HG02642 (cell line): ENCODE measurements around the gene VMP1.
"Not testable (repeated sequence)": the region's sequence is repeated elsewhere in the genome, so short reads cannot be mapped to it uniquely, and the experiment has no call there.

ENCODE experiments used
- ATAC-seq: cut with Tn5 transposase; IDR thresholded peaks from one replicate; pipeline ENCODE4 v1.9.1; 2021; ENCODE audit warnings: mild to moderate bottlenecking; ENCODE audit not compliant: unreplicated experiment, poor library complexity

The VMP1 gene

GRCh38 chr17:59837308-59838051, 130.0 kb downstream of the VMP1 start:
- peak; percentile 84 for ATAC-seq

DNA sequence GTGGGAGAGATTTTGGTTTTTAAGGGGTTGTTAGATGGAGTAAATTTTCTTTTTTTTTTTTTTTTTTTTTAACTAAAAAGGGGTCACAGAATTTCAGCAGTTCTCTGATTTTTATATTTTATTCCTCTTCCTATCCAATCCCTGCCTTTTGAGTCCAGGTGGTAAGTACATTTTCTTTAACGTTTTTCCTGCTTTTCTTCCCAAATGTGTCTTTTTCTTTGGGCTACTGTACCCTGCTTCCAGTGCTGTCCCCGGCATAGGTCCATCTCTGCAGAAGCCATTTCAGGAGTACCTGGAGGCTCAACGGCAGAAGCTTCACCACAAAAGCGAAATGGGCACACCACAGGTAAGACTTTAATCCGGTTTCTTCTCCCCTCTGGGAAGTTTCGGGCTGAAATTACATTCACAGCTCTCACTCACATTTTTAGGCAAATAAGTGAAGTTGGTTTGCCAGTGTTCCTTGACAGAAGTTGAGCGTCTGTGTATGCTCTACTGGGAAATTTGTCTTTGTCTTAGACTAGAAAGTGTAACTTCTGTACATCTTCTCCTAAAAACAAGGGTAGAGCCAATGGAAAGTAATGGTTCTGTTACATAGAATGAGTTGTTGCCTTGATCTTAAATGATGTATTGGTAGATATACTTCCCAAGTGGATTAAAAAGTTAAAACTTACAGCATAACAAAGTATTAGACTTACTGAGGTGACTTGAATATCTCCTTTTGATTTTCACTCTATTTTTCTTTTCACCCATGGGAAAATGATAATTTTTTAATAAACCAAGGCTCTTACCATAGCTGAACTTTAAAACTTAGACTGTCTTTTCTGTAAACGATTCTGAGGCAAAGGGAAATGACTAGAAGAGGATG, 130.8 kb downstream of the VMP1 start:
- no peak for ATAC-seq

DNA sequence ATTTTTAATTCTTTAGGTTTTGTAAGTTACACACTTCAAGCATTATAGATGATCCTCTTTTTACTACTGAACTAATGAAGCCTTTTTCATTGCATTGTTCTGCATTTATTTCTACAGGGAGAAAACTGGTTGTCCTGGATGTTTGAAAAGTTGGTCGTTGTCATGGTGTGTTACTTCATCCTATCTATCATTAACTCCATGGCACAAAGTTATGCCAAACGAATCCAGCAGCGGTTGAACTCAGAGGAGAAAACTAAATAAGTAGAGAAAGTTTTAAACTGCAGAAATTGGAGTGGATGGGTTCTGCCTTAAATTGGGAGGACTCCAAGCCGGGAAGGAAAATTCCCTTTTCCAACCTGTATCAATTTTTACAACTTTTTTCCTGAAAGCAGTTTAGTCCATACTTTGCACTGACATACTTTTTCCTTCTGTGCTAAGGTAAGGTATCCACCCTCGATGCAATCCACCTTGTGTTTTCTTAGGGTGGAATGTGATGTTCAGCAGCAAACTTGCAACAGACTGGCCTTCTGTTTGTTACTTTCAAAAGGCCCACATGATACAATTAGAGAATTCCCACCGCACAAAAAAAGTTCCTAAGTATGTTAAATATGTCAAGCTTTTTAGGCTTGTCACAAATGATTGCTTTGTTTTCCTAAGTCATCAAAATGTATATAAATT, 132.3 kb downstream of the VMP1 start:
- no peak for ATAC-seq

GRCh38 chr17:59840329-59841090, 133.1 kb downstream of the VMP1 start:
- ATAC-seq, result no peak

GRCh38 chr17:59841091-59841881, 133.8 kb downstream of the VMP1 start:
- not testable (repeated sequence) for ATAC-seq

DNA sequence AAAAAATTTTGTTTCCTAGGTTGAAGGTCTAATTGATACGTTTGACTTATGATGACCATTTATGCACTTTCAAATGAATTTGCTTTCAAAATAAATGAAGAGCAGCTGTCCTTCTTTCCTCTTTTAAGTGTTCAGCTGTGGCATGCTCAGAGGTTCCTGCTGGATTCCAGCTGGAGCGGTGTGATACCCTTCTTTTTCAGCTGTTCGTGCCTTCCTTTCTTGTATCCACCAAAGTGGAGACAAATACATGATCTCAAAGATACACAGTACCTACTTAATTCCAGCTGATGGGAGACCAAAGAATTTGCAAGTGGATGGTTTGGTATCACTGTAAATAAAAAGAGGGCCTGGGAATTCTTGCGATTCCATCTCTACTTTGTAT, 134.4 kb downstream of the VMP1 start:
- not testable (repeated sequence) for ATAC-seq

- peak; percentile 35 for ATAC-seq
Measured at GRCh38 chr17:59842901-59843652, 135.6 kb downstream of the VMP1 start.

DNA sequence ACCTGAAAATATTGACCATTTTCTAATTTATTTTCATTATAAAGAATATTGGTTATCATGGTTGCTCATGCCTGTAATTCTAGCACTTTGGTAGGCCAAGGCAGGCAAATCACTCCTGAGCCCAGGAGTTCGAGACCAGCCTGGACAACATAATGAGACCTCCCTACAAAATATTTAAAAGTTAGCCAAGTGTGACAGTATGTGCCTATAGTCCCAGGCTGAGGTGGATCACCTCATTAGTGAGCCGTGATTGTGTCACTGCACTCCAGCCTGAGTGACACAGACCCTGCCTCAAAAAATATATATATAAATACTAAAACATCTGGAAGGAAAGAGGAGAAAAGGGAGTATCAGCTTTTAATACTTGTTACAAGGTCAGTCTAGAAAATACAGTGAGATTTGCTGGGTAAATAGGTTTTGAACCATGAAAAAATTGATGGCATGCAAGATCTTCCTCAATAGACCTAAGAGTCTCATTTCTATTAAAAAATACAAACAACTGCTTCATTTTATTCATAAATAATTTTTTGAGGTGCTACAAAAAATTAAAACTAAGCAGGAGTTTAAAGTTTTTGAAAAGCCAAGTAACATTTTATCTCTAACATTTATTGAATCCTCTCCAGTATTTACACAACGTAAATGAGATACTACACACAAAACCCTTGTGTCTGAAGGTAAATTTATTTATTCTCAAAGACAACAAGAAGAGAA, 137.6 kb downstream of the VMP1 start:
- ATAC-seq, result no peak

DNA sequence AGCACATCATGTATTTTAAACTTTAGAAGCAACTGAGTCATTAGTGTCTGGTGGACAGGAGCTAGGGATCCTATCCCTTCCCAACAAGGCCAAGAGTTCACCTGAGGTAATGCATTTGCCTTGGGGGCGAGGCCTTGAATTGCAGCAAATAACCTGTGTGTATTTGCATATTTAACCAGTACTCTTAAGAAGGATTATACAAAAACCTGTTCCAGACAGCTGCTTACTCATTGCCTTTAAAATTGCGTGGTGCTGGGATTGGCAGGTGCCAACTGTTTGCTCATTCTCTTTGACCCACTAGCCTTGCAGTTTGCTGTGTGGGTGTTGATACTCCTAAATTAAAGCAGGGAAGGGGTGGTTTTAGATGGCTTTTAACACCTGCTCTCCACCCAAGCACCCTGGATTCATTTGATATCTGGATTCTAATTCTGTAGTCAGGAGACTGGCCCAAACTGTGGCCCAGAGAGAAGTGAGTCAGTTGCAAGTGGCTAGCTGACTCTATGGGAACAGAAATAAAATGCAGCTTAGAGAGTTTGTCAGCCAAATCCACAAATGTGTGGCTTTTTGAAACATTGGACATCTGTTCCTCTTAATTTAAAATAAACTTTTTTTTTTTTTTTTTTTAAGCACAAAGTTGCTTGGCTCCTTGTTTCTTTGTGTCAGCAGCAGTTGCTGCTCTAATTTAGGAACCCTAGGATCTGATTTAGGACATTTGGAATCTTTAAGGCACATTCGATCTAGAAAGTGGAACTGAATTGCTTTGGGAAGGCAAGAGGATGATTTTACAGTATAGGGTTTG, 138.3 kb downstream of the VMP1 start:
- peak; percentile 26 for ATAC-seq

DNA sequence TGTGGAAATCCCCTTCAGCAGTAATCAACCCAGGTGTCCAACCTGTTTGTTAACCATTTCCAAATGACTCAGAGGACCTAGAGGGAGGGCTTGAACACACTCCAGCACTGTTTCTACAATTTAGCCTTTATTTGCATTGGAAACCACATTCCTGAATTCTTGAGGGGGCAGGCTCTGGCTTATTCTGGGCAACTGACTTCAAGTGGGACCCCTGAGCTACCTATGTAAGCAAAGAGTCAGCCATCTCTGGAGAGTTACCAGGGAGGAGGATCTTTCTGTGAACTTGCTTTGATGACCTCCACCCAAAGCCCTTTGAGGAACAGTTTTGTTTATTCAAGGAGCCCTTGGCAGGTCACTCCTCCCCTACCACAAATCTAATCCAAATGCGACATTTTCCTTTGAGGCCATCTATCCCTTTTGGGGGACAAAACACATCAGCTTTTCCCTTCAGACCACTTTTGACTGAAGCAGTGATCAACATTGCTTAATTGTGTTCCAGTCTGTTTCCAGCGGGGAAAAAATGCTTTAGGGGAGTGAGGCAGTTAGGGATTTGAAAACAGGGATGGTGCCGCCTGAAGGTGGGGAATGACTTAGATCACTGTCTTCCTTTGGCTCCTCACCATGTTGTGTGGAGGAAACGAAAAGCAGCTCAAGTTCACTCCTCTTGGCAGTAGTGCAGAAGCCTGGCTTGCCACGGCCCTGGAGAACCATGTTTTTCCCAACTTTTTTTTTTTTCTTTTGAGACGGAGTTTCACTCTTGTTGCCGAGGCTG, 139.1 kb downstream of the VMP1 start:
- ATAC-seq, result peak; percentile 41

GRCh38 chr17:59848385-59848668, 140.9 kb downstream of the VMP1 start:
- no peak for ATAC-seq

GRCh38 chr17:59848778-59849177, 141.3 kb downstream of the VMP1 start:
- peak; percentile 57 for ATAC-seq

- not testable (repeated sequence) for ATAC-seq
Measured at GRCh38 chr17:59850311-59850710, 142.9 kb downstream of the VMP1 start.

DNA sequence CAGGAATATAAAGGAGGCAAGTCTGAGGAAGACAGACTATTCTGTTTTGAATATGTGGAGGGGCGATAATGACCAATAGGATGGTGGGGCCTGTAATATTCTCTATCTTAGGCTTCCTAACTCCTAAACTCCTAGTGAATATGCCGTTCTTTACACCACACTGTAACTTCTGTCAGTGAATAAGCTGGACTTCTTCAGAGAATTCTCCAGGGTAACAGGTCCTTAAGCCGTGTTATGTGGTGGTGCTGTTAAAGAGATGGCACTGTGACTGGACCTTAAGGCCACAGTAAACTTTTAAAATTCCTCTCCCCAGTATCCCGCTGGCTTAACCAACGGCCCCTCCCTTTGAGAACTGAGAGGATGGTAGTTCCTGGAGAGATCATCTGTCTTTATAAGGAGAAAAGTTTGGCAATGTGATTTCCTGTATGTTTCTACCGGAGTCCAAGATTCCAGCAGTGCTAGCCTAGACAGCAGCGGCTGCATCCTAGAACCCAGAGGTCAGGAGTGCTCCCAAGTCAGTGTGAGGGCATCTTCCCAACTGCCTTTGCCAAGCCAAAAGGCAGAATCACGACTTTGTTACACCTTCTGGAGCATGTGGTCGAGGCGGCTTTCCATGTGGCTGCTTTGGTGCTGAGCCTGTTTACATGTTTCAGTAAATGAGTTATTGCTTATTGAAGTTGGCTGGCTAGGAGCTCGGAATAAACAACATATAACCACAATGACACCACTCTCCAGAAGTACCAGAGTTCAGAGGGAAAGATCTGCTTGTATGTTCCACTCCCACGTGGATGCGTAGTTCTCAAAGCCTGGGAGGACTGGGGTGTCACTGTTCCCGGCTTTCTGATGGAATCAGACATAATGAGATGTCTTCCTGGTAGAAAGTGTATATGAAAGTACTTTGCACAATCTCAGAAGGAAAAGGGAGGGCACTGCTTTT, 144.3 kb downstream of the VMP1 start:
- ATAC-seq, result no peak

GRCh38 chr17:59852847-59853167, 145.4 kb downstream of the VMP1 start:
- ATAC-seq, result not testable (repeated sequence)
